GM18511 (cell line): Measurements from ENCODE around the gene GTPBP4.
"Not testable (repeated sequence)": the region's sequence is repeated elsewhere in the genome, so short reads cannot be mapped to it uniquely, and the experiment has no call there.

Source experiments
- ATAC-seq: cut with Tn5 transposase; IDR thresholded peaks from one replicate; pipeline ENCODE4 v1.9.1; 2021; ENCODE audit warnings: mild to moderate bottlenecking, moderate library complexity; ENCODE audit not compliant: unreplicated experiment

The GTPBP4 gene

GRCh38 chr10:1022413-1022812, 34.2 kb downstream of the GTPBP4 start:
- no peak for ATAC-seq

DNA sequence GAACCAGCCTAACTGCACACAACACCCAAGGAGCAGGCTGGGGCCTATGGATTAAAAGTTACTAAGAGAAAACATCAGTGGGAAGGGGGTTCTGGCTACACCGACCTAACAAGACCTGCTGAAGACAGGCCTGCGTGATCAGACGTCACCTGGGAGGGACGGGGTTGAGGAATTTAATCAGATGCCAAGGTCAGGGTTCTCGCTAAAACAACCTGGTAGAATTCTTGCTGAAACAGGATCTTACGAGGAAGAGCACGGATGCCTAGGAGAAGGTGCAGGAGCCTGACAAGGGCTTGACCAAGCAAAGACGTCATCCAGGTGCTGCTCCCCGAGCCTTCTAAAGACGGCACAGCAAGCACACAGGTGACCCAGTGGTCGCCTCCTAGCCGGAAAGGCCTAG, 35.9 kb downstream of the GTPBP4 start:
- no peak for ATAC-seq

GRCh38 chr10:1025683-1026082, 37.4 kb downstream of the GTPBP4 start, which contains the start of gene IDI2:
TSS of gene IDI2 (minus strand) at chr10:1025859. CDS start at chr10:1024723, 1,136 bp downstream.
- no peak for ATAC-seq

GRCh38 chr10:1026578-1026977, 38.3 kb downstream of the GTPBP4 start:
- no peak for ATAC-seq

DNA sequence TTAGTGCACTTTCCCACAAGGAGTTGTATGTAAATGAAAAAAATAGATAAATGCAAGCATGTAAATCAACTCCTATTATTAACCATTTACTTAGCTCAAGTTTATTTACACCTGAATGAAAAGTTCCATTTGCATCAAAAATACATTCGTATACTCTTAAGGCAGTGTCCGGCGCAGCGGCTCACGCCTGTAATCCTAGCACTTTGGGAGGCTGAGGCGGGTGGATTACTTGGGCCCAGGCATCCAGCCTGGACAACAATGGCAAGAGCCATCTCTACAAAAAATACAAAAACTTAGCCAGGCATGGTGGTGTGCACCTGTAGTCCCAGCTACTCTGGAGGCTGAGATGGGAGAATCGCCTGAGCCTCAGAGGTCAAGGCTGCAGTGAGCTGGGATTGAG, 41.6 kb downstream of the GTPBP4 start:
- ATAC-seq, result no peak

DNA sequence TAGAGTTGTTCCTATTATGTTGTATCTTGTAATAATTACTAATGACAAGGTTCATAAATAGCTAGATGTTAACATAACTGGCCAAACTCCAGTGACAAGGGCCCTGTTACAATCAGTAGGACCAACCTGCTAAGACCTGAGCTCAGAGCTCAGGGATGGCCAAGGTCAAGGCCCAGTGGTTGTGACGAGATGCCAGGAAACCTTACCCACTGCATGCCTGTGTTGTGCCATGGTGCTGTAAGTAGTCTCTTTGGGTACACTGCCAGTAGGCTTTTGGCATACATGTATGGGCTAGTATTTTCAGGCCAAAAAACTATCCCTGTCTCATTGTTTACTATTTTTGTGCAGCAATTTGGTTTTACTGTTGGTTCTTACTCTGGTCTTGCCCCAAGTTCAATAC, 45.4 kb downstream of the GTPBP4 start:
- ATAC-seq, result no peak

DNA sequence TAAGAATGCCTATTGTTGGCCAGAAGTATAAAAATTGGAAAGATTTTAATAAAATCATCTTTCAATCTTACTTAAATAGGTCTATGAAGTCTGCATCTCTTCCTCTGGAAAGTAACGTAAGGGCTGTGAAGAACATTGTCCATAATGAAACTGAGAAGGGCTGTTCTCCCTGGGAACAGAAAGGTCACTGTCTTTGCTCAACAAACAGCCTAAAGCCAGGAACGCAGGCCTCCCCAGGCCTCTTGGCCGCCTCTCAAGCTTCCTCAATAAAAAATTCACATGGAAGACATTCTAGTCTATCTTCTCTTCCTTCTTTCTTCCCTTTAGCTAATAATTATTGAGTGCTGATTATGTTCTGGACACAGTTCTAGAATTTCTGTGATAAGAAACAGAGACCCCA, 46.5 kb downstream of the GTPBP4 start:
- ATAC-seq, result no peak

GRCh38 chr10:1035201-1035600, 47.0 kb downstream of the GTPBP4 start:
- ATAC-seq, result no peak

GRCh38 chr10:1036341-1036791, 48.1 kb downstream of the GTPBP4 start:
- ATAC-seq, result peak; percentile 95

- no peak for ATAC-seq
Observed at GRCh38 chr10:1037098-1037497, 48.9 kb downstream of the GTPBP4 start.

GRCh38 chr10:1038769-1039168, 50.5 kb downstream of the GTPBP4 start:
- not testable (repeated sequence) for ATAC-seq

DNA sequence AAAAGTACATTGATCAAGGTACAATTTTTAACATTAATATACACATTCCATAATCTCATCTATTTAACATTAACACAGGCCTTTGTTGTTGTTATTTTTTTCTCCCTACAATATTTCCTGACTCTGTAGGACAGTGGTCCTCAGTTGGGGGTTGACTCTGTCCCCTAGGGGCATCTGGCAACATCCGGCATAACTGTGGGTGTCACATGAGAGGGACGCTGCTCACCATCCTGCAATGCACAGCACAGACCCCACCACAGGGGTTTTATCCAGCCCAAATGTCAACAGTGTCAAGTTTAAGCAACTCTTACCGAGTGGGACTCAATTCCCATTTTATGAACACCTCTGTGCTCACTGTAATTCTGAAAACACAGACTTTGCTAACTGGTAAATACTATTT, 51.9 kb downstream of the GTPBP4 start:
- no peak for ATAC-seq

GRCh38 chr10:1041514-1041913, 53.3 kb downstream of the GTPBP4 start:
- ATAC-seq, result no peak

GRCh38 chr10:1043532-1043995, 55.3 kb downstream of the GTPBP4 start:
- peak; percentile 69 for ATAC-seq

DNA sequence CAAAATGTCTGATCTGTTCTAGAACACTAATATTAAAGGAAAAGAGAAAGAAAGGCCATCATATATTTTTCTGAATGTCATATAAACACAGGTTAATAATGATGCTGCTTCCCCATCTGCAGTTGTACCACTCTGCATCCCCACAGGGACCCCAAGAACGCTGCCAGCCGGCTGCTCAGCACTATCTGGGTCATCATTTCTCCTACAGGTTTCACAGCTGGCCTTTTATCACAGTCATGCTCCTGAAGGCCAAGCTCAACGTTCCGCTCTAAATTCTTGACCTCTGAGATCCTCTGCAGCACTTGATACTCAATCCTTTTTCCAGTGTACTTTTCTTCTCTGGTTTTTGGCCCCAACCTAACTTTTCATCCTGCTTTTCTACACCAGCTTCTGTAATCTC, 55.9 kb downstream of the GTPBP4 start:
- no peak for ATAC-seq

- ATAC-seq, result no peak
Observed at GRCh38 chr10:1044964-1045363, 56.7 kb downstream of the GTPBP4 start.

GRCh38 chr10:1045415-1045814, 57.2 kb downstream of the GTPBP4 start:
- no peak for ATAC-seq

GRCh38 chr10:1047937-1048336, 59.7 kb downstream of the GTPBP4 start:
- no peak for ATAC-seq

DNA sequence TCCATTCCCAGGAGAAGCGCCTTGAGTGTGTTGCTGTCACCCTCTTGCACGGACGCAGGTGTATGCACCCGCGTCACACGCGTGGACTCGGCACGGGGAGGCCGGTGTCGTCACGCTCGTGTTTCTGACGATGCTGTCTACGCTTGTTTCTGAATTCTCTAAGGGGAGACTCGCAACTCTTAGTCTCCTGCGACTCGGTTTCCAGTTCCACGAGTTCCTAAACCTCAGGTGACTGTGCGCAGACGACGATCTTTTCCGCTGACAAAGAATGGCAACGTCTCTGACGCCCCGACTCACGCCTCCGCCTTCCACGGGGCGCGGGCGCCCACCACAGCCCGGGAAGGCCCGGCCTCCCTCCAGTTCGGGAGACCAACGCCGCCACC, 60.1 kb downstream of the GTPBP4 start:
- ATAC-seq, result peak; percentile 16

DNA sequence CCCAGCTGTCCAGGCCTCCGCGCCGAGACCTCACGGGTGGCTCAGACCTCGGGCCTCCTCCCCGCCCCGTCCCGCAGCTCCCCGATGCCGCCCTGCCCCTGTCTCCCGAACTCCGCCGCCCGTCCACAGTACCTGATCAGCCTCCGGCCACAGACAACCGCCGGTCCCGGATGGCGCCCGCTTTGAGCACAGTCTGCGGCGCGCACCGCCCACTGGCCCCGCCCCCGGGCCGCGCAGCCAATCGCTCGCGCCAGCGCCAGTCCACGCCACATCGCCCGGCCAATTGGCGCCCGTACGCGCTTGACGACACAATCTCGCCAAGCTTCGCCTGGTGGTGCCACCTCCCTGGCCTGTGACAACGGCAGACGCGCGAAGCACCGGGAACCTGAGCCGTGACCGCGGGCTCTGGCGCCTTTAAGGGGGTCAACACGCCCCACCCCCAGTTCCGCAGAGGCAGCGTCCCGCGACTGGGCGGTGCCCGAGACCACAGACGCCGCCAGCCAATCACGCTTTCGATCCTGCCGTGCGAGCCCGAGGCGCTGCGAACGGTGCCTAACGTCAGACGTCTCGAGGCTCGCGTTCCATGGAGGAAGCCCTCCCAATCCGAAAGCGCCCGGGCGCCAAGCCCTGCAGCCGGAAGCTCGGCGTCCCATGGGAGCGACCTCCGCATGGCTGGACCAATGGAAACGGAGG, 60.6 kb downstream of the GTPBP4 start, which contains the start of gene IDI1:
Gene IDI1, minus strand, starts transcription at position 388 of the 693 bp plus-strand sequence. Its CDS starts 116 bp downstream, at position 272.
- ATAC-seq, result peak; percentile 84

DNA sequence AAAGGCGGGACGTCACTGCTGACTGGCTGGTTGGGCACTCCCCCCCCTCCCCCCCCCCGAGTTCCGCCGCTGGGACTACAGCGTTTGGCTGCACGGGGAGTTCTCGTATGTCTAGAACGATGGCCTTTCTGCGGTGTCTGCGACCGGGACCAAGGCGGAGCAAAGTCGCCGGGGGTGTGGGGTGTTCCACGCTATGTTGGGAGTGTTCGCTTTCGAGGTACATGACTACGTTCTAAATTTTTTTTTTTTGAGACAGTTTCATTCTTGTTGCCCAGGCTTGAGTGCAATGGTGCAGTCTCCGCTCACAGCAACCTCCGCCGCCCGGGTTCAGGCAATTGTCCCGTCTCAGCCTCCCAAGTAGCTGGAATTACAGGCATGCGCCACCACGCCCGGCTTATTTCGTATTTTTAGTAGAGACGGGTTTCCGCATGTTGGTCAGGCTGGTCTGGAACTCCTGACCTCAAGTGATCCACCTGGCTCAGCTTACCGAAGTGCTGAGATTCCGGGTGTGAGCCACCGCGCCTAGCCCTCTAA, 61.3 kb downstream of the GTPBP4 start:
- no peak for ATAC-seq

DNA sequence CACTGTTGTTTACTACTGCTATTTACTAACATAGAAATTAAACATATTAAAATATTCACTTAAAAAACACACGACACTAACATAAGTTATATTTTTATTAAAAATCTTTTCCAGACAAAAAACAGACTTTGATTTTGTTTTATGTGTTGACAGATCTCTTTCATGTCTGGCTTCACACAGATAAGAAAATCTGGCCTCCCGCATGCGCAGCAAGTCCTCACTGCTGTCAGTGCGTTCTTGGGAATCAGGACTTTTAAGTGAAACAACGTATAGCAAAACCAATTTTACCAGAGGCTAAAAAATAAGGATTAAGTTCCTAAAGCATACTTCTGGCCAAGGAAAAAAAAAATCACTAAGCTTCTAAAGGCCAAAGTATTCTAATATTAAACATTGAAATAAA, 61.9 kb downstream of the GTPBP4 start:
- no peak for ATAC-seq

- no peak for ATAC-seq
Observed at GRCh38 chr10:1050554-1050953, 62.3 kb downstream of the GTPBP4 start.
